ENCODE results near the gene ARFRP1. TPM values are rescaled to one million over a fixed set of nuclear protein-coding genes. Genes with fewer than 3 reads are reported as not detected.

The ARFRP1 gene
- total RNA-seq, 1 donor from 2014 or later, result 55.5 TPM

DNA sequence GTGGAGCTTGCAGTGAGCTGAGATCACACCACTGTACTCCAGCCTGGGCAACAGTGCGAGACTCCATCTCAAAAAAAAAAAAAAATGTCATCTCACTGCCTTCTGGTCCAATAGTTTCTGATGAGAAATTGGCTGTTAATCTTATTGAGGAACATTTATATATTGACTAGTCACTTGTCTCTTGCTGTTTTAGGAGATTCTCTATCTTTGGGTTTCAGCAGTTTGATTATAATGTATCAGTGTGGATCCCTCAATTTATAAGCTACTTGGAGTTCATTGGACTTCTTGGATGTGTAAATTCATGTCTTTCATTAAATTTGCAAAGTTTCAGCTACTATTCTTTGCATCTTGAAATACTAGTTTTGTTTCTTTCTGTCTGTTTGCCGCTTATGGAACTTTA lies 11.2 kb upstream of the ARFRP1 start:
- Histone ChIP-seq H3K36me3 (ENCODE audit: control insufficient read depth, insufficient read depth, low read length) (peaks cover 9% of the 10 kb centered on the region), H3K27me3 (ENCODE audit: control insufficient read depth, insufficient read depth, low read length) (no peaks in the 10 kb centered on the region), H3K4me3 (ENCODE audit: low read depth, low read length) (no peak overlapping the region)
- no peak for TF ChIP-seq CTCF (IDR thresholded peaks at IDR 0.05; ENCODE audit: insufficient read depth, low read length, severe bottlenecking)
- DNase-seq (ENCODE audit: low read depth) (no peak), FAIRE-seq (no peak)

GRCh38 chr20:63714858-63715257 lies 7.1 kb upstream of the ARFRP1 start:
- DNase-seq (ENCODE audit: low read depth) (no peak), FAIRE-seq (no peak)
- Histone ChIP-seq H3K27me3 (ENCODE audit: control insufficient read depth, insufficient read depth, low read length) (no peaks in the 10 kb centered on the region), H3K36me3 (ENCODE audit: control insufficient read depth, insufficient read depth, low read length) (peaks cover 12% of the 10 kb centered on the region), H3K4me3 (ENCODE audit: low read depth, low read length) (no peak overlapping the region)
- no peak for TF ChIP-seq CTCF (IDR thresholded peaks at IDR 0.05; ENCODE audit: insufficient read depth, low read length, severe bottlenecking)

DNA sequence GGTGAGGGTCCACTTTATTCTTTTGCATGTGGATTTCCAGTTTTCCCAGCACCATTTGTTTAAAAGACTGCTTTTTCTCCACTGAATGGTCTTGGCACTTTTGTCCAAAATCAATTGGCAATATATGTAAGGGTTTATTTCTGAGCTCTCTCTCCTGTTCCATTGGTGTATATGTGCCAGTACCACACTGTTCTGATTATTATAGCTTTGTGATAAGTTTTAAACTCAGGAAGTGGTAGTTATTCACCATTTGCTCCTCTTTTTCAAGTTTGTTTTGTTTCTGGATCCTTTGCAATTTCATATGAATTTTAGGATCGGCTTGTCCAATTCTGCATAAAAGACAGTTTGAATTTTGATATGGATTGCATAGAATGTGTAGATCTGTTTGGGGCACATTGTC lies 4.4 kb upstream of the ARFRP1 start:
- TF ChIP-seq CTCF (IDR thresholded peaks at IDR 0.05; ENCODE audit: insufficient read depth, low read length, severe bottlenecking), result no peak
- FAIRE-seq, result no peak
- Histone ChIP-seq H3K36me3 (ENCODE audit: control insufficient read depth, insufficient read depth, low read length) (peaks cover 15% of the 10 kb centered on the region), H3K4me3 (ENCODE audit: low read depth, low read length) (no peak overlapping the region), H3K27me3 (ENCODE audit: control insufficient read depth, insufficient read depth, low read length) (no peaks in the 10 kb centered on the region)
- no peak for DNase-seq (ENCODE audit: low read depth)

- peaks cover 20% of the 10 kb centered on the region for H3K36me3 ChIP-seq (ENCODE audit: control insufficient read depth, insufficient read depth, low read length)
- TF ChIP-seq CTCF (IDR thresholded peaks at IDR 0.05; ENCODE audit: insufficient read depth, low read length, severe bottlenecking), result no peak
- H3K27me3 ChIP-seq (ENCODE audit: control insufficient read depth, insufficient read depth, low read length), result no peaks in the 10 kb centered on the region
- no peak for DNase-seq (ENCODE audit: low read depth)
- H3K4me3 ChIP-seq (ENCODE audit: low read depth, low read length), result no peak overlapping the region
- no peak for FAIRE-seq
Observed at GRCh38 chr20:63711085-63711645, 3.4 kb upstream of the ARFRP1 start.

DNA sequence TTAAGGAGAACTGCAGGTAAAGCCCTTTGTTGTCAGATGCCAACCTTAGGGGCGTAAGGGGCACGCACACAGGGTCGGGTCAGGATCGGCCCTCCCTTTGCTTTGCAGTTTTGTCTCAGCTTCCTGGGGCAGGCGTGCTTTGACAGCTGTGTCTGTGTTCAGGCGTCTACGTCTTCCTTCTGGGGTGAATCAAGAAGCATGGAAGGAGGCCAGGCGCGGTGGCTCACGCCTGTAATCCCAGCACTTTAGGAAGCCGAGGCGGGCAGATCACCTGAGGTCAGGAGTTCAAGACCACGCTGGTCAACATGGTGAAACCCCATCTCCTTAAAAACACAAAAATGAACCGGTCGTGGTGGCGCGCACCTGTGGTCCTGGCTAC lies 1.4 kb upstream of the ARFRP1 start:
- H3K36me3 ChIP-seq (ENCODE audit: control insufficient read depth, insufficient read depth, low read length), result peaks cover 30% of the 10 kb centered on the region
- no peaks in the 10 kb centered on the region for H3K27me3 ChIP-seq (ENCODE audit: control insufficient read depth, insufficient read depth, low read length)
- no peak overlapping the region for H3K4me3 ChIP-seq (ENCODE audit: low read depth, low read length)
- TF ChIP-seq CTCF (IDR thresholded peaks at IDR 0.05; ENCODE audit: insufficient read depth, low read length, severe bottlenecking), result no peak
- DNase-seq (ENCODE audit: low read depth) (no peak), FAIRE-seq (no peak)
